Right atrium auricular region (tissue), 2 donors: Measurements from ENCODE around the gene USF3. TPM values are rescaled to one million over a fixed set of nuclear protein-coding genes. Genes with fewer than 3 reads are reported as not detected.

Source experiments
- DNase-seq: peaks from one replicate; pipeline ENCODE4 v3.0.0-alpha.2; 2019; ENCODE audit warnings: low spot score
- H3K27ac ChIP-seq, 2 donors: fragments of 200-600 bp; sonication (generic); 1 replicate in 1 of 2; 2 replicates in 1 of 2; pipeline ENCODE4 v1.5.1; 2016 to 2019
- H3K27me3 ChIP-seq, 2 donors: fragments of 200-600 bp; sonication (generic); one replicate each; pipeline versions ENCODE4 v1.5.1 to v1.6.0; 2017 to 2019
- H3K36me3 ChIP-seq: fragments of 200-600 bp; sonication (generic); one replicate; pipeline ENCODE4 v1.5.1; 2016
- H3K4me1 ChIP-seq, 2 donors: fragments of 200-600 bp; sonication (generic); one replicate each; pipeline versions ENCODE4 v1.5.1 to v1.6.0; 2017 to 2019
- H3K4me3 ChIP-seq, 2 donors: fragments of 200-600 bp; sonication (generic); 1 replicate in 1 of 2; 2 replicates in 1 of 2; pipeline ENCODE4 v1.5.1; 2017 to 2019; ENCODE audit warnings: mild to moderate bottlenecking in 1 of 2, moderate library complexity in 1 of 2
- H3K9me3 ChIP-seq, 2 donors: fragments of 200-600 bp; sonication (generic); one replicate each; pipeline ENCODE4 v1.5.1; 2019
- total RNA-seq, 2 donors: library from RNA; depleted of rRNA; stranded (reverse); fragments of >200 nt; gene quantifications; one replicate each; pipeline ENCODE4 v1.1.0, GENCODE V29; 2016
- TF ChIP-seq, protein P1 (sequence below), 2 donors: fragments of 200-600 bp; sonication (generic); IDR thresholded peaks; one replicate each; pipeline ENCODE4 v1.5.1; 2019; ENCODE audit warnings: antibody characterized with exemption in 2 of 2

USF3 gene
- total RNA-seq, 2 donors from 2014 or later: 16.2 to 20.8 TPM

DNA sequence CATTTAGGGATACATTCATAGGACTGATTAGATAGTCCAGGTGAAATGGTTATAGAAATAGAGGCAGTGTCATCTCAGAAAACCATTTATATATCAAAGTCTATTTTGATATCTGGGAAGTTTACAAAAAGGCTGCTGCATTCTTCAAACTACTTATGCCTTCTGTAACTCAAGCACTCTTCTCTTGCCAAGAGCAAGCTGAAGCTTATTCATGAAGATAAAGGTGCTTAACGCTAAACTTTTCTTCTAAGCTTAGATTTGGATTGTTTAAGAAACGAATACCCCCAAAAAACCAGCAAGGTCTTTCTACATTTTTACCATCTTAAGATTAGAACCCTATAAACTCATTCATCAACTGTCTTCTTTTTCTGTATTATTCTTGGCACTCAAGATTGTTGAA, 23.3 kb upstream of the USF3 start:
- no peaks in the 10 kb centered on the region for H3K4me1 ChIP-seq
- no peaks in the 10 kb centered on the region for H3K9me3 ChIP-seq
- TF ChIP-seq, protein P1, sequence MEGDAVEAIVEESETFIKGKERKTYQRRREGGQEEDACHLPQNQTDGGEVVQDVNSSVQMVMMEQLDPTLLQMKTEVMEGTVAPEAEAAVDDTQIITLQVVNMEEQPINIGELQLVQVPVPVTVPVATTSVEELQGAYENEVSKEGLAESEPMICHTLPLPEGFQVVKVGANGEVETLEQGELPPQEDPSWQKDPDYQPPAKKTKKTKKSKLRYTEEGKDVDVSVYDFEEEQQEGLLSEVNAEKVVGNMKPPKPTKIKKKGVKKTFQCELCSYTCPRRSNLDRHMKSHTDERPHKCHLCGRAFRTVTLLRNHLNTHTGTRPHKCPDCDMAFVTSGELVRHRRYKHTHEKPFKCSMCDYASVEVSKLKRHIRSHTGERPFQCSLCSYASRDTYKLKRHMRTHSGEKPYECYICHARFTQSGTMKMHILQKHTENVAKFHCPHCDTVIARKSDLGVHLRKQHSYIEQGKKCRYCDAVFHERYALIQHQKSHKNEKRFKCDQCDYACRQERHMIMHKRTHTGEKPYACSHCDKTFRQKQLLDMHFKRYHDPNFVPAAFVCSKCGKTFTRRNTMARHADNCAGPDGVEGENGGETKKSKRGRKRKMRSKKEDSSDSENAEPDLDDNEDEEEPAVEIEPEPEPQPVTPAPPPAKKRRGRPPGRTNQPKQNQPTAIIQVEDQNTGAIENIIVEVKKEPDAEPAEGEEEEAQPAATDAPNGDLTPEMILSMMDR (IDR thresholded peaks at IDR 0.05): no peak
- no peaks in the 10 kb centered on the region for H3K27me3 ChIP-seq
- DNase-seq: no peak
- peaks cover 14% of the 10 kb centered on the region for H3K36me3 ChIP-seq
- no peak overlapping the region for H3K27ac ChIP-seq
- H3K4me3 ChIP-seq: no peak overlapping the region

DNA sequence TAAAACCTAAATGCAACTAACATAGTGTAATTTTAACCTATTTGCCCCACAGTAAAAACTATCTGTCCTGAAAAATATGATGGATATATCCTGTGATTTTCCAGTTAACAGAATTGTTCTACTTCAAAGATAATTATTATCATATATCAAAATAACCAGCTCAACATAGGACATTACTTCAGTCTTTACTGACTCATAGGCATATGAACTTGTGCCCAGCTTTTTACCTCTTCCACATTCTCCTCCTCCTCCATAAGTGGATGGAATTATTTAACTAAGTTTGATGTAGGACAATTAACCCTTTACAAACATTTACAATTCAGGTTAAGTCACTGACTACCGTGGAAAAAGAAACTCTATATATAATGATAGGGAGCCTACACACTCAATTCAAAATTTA, 22.9 kb upstream of the USF3 start:
- no peak for DNase-seq
- H3K9me3 ChIP-seq: no peaks in the 10 kb centered on the region
- H3K27ac ChIP-seq: no peak overlapping the region
- no peaks in the 10 kb centered on the region for H3K4me1 ChIP-seq
- no peak overlapping the region for H3K4me3 ChIP-seq
- peaks cover 14% of the 10 kb centered on the region for H3K36me3 ChIP-seq
- H3K27me3 ChIP-seq: no peaks in the 10 kb centered on the region
- TF ChIP-seq, protein P1 (IDR thresholded peaks at IDR 0.05): no peak

DNA sequence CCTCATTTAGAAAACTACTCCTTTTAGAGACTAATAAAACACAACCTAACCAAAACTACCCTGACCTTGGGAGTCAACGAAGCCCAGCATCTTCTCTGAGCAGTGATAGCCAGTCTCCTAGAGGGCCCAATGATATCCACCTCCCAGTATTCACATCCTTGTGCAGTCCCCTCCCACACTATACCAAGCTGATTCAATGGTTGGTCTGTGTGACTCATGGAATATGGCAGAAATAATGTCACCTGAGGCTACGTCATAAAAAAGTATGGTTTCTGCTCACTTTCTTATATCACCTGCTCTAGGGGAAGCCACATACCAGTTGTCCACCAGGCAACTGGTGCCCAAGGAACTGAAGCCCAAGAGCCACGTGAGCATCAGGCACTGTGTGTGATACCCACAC, 21.4 kb upstream of the USF3 start:
- peaks cover 14% of the 10 kb centered on the region for H3K36me3 ChIP-seq
- no peaks in the 10 kb centered on the region for H3K27me3 ChIP-seq
- H3K4me3 ChIP-seq: no peak overlapping the region
- no peaks in the 10 kb centered on the region for H3K9me3 ChIP-seq
- TF ChIP-seq, protein P1 (IDR thresholded peaks at IDR 0.05): no peak
- H3K4me1 ChIP-seq: no peaks in the 10 kb centered on the region
- no peak for DNase-seq
- no peak overlapping the region for H3K27ac ChIP-seq

DNA sequence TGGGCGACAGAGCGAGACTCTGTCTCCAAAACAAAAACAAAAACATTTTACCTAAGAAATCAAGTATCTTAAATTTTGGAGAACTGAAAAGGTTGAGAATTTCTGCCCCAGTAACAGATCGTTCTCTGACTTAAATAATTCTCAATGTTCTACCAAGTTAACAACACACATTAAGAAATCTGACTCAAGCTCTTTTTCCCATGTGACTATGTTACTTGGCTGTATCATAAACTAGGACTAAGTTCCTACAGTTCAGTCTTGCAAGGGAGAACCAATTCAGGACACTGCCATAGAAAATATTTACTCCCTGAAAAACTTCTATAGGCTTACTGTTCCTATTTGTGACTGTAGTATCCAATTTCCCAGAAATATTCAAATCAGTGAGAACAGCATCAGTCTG, 20.9 kb upstream of the USF3 start:
- Histone ChIP-seq H3K36me3 (peaks cover 14% of the 10 kb centered on the region), H3K4me1 (no peaks in the 10 kb centered on the region), H3K4me3 (no peak overlapping the region), H3K27me3 (no peaks in the 10 kb centered on the region), H3K9me3 (no peaks in the 10 kb centered on the region), H3K27ac (no peak overlapping the region)
- TF ChIP-seq, protein P1 (IDR thresholded peaks at IDR 0.05): no peak
- DNase-seq: no peak

DNA sequence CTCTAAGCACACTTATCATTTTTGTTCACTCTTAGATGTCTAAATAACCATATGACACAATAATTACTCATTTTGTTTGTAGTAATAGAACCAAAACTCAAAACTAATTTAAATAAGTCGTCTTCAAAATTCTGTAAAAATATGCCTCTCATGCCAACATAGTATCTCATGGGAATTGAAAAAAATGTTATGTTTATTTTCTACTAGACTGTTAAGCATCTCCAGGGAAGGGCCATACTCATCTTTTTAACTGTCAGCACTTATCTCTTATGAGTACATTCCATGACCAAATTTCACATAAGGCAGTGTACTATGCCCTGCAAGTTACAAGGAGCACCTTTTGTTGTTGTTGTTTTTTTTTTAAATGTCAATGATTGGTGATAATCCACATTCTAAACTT, 18.3 kb upstream of the USF3 start:
- H3K4me1 ChIP-seq: no peaks in the 10 kb centered on the region
- no peaks in the 10 kb centered on the region for H3K27me3 ChIP-seq
- TF ChIP-seq, protein P1 (IDR thresholded peaks at IDR 0.05): no peak
- no peak for DNase-seq
- no peak overlapping the region for H3K4me3 ChIP-seq
- no peaks in the 10 kb centered on the region for H3K36me3 ChIP-seq
- H3K9me3 ChIP-seq: no peaks in the 10 kb centered on the region
- no peak overlapping the region for H3K27ac ChIP-seq

DNA sequence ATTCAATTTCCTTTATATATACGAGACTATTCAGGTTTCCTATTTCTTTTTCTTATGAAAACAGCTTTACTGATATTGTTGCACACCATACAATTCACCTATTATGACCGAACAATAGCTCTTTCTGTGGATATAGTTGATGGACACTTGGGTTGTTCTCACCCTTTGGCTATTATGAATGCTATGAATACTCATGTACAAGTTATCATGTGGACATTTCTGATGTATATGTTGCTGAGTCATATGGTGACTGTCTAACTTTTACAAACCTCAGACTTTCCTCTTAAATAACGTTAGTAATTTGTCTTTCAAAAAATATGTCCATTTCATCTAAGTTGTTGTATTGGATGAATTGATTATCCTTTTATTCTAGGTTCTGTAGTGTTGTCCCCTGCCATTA, 15.7 kb upstream of the USF3 start:
- TF ChIP-seq, protein P1 (IDR thresholded peaks at IDR 0.05): no peak
- Histone ChIP-seq H3K4me3 (no peak overlapping the region), H3K27ac (no peak overlapping the region), H3K9me3 (no peaks in the 10 kb centered on the region), H3K4me1 (no peaks in the 10 kb centered on the region), H3K27me3 (no peaks in the 10 kb centered on the region), H3K36me3 (no peaks in the 10 kb centered on the region)
- no peak for DNase-seq
